Gastrocnemius medialis (tissue), 4 donors: ENCODE results near the gene OSBPL2. TPM values are rescaled to one million over a fixed set of nuclear protein-coding genes. Genes with fewer than 3 reads are reported as not detected.
A peak's percentile ranks its signal among the peaks of the same experiment; 100 is the strongest.

ENCODE experiments used
- ATAC-seq, 2 donors: fragments of 150-250 bp; one replicate each; pipeline ENCODE4 v1.9.1; 2016
- DNase-seq, 2 donors: peaks; one replicate each; pipeline ENCODE4 v3.0.0-alpha.2; 2019
- H3K27ac ChIP-seq, 4 donors: fragments of 200-600 bp; sonication (generic); 1 replicate in 1 of 4; 2 replicates in 3 of 4; pipeline ENCODE4 v1.5.1; 2016 to 2018; ENCODE audit warnings: mild to moderate bottlenecking in 2 of 4, moderate library complexity in 1 of 4
- H3K27me3 ChIP-seq, 3 donors: fragments of 200-600 bp; sonication (generic) in 2 of 3; 1 replicate in 1 of 3; 2 replicates in 2 of 3; pipeline versions ENCODE4 v1.5.1 to v1.6.0; 2016 to 2019; ENCODE audit warnings: mild to moderate bottlenecking in 1 of 3, moderate library complexity in 1 of 3
- H3K36me3 ChIP-seq, 2 donors: fragments of 200-600 bp; sonication (generic) in 1 of 2; one replicate each; pipeline ENCODE4 v1.5.1; 2017 to 2018
- H3K4me1 ChIP-seq, 2 donors: fragments of 200-600 bp; sonication (generic) in 1 of 2; one replicate each; pipeline ENCODE4 v1.5.1; 2016 to 2017; ENCODE audit warnings: mild to moderate bottlenecking in 2 of 2
- H3K4me3 ChIP-seq, 4 donors: fragments of 200-600 bp; sonication (generic) in 3 of 4; 1 replicate in 1 of 4; 2 replicates in 3 of 4; pipeline ENCODE4 v1.5.1; 2016 to 2019; ENCODE audit warnings: mild to moderate bottlenecking in 2 of 4
- H3K9me3 ChIP-seq, 3 donors: fragments of 200-600 bp; sonication (generic) in 2 of 3; 1 replicate in 1 of 3; 2 replicates in 2 of 3; pipeline ENCODE4 v1.5.1; 2016 to 2019
- CTCF ChIP-seq, 5 experiments: fragments of 450-650 bp in 3 of 5; fragments of 200-600 bp in 2 of 5; sonication (generic) in 2 of 5; IDR thresholded peaks in 4 of 5; conservative IDR thresholded peaks in 1 of 5; 1 replicate in 4 of 5; 2 replicates in 1 of 5; pipeline ENCODE4 v1.5.1; 2016 to 2019; ENCODE audit warnings: antibody characterized with exemption in 5 of 5, mild to moderate bottlenecking in 3 of 5, moderate library complexity in 3 of 5
- POLR2A ChIP-seq, 2 donors: fragments of 450-650 bp; IDR thresholded peaks; one replicate each; pipeline ENCODE4 v1.6.1; 2017; ENCODE audit warnings: antibody characterized with exemption in 2 of 2, mild to moderate bottlenecking in 2 of 2, moderate library complexity in 2 of 2
- in situ Hi-C, 4 donors: fragments of 200-750 bp; cut with MboI; loops; one replicate each; pipeline versions ENCODE4 v1.15.0 to v1.8.0; 2017; ENCODE audit warnings: low sequenced_read_pairs in 4 of 4
- intact Hi-C: fragments of 100-400 bp; cut with DNase I; formaldehyde crosslinking; loops from one replicate; pipeline ENCODE4 v1.15.1; 2023; ENCODE audit warnings: low total_unique reads
- total RNA-seq, 4 donors: library from RNA; depleted of rRNA; stranded (reverse); fragments of >200 nt; gene quantifications; one replicate each; pipeline versions ENCODE4 v1.1.0 to v1.2.3, GENCODE V29; 2016

OSBPL2 gene
- total RNA-seq, 4 donors from 2014 or later, result 15.8 to 26.4 (median 19.6) TPM

DNA sequence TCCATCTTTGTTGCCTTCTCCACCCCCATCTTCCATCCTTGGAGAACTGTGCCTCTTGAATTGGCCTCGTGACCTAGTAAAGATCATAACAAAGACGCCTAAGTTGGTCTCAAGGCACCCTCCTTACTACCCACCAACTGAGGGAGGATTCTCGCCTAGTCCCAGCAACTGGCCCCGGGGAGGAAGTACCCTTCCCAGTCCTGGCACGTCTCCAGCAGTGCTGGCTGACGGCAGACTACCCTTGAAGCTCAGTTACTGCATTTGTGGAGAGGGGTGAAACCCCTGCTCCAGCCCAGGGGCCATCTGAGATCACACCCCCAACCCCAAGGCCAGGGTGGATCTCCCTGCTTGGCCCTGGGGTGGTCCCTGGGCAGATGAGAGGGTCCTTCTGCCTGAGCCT is 2.1 kb upstream of the OSBPL2 start:
- Histone ChIP-seq H3K27me3 (no peaks in the 10 kb centered on the region), H3K36me3 (no peaks in the 10 kb centered on the region), H3K4me3 (no peak overlapping the region), H3K27ac (peak overlapping the region in 1 of 4 donors; percentile 12), H3K9me3 (no peaks in the 10 kb centered on the region), H3K4me1 (peaks cover 42 to 43% of the 10 kb centered on the region in 2 donors)
- in situ Hi-C loops, result no loop called here
- no peak for ATAC-seq
- DNase-seq, result no peak
- intact Hi-C loops, result loop anchor here (5.0 kb wide), 1 partner anchor 94 kb away; the partner anchor contains the start of genes PSMA7 and SS18L1
- TF ChIP-seq CTCF (IDR thresholded peaks at IDR 0.05 in 4 of 5, conservative IDR thresholded peaks at IDR 0.05 in 1 of 5) (no peak), POLR2A (IDR thresholded peaks at IDR 0.05) (no peak)

- Histone ChIP-seq H3K27ac (peak overlapping the region; percentile 73 to 87 (median 76)), H3K36me3 (no peaks in the 10 kb centered on the region), H3K27me3 (no peaks in the 10 kb centered on the region), H3K4me1 (peaks cover 46 to 48% of the 10 kb centered on the region in 2 donors), H3K4me3 (no peak overlapping the region), H3K9me3 (no peaks in the 10 kb centered on the region)
- intact Hi-C loops (loop anchor here (5.0 kb wide), 1 partner anchor 95 kb away; the partner anchor contains the start of genes PSMA7 and SS18L1), in situ Hi-C loops (no loop called here)
- no peak for TF ChIP-seq CTCF (IDR thresholded peaks at IDR 0.05 in 4 of 5, conservative IDR thresholded peaks at IDR 0.05 in 1 of 5)
- no peak for ATAC-seq
- DNase-seq, result no peak
Measured at GRCh38 chr20:62236766-62237513, 1.4 kb upstream of the OSBPL2 start.

- intact Hi-C loops, result loop anchor here (5.0 kb wide), 1 partner anchor 95 kb away; the partner anchor contains the start of genes PSMA7 and SS18L1
- Histone ChIP-seq H3K4me3 (peak overlapping the region in 3 of 4 donors; percentile 40 to 62 (median 51)), H3K27me3 (no peaks in the 10 kb centered on the region), H3K36me3 (no peaks in the 10 kb centered on the region), H3K4me1 (peaks cover 46 to 54% of the 10 kb centered on the region in 2 donors), H3K9me3 (no peaks in the 10 kb centered on the region), H3K27ac (peak overlapping the region; percentile 73 to 87 (median 76))
- DNase-seq (no peak), ATAC-seq (no peak)
- in situ Hi-C loops, result no loop called here
- TF ChIP-seq CTCF (IDR thresholded peaks at IDR 0.05 in 4 of 5, conservative IDR thresholded peaks at IDR 0.05 in 1 of 5) (no peak), POLR2A (IDR thresholded peaks at IDR 0.05) (no peak)
Measured at GRCh38 chr20:62237514-62237800, 864 bp upstream of the OSBPL2 start.

DNA sequence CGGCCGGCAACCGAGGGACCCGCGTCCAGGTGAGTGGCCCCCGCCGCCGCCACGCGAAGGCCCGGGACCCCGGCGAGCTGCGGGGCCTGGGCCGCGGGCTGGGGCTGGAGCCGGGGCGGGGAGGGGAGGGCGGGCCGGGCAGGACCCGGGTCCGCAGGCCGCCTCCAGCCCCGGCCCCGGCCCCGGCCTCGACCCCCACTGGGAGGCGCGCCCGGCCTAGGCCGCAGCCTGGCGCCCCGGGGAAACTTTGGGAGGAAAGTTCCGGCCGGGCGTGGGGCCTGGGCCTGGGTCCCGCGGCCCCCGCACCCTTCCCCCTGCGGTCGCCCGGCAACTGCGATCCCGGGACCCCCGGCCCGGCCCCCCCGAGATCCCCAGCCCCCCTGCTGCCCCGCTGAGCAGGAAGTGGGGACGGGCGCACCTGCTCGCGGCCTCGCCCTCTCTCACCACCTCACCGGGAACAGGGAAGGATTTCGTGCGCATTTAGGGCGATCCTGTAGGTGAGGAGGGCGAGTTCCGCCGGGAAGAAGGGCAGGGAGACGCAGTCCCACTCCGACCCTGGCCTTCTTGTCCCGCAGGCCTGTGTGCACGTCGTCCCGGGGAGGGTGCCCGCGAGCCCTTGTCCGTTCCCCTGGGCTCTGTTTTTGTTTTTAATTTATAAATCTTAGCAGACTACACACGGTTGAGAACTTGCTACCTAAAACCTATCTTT is 402 bp downstream of the OSBPL2 start:
- DNase-seq (no peak), ATAC-seq (peak; percentile 11 to 15)
- Histone ChIP-seq H3K4me1 (peaks cover 43 to 52% of the 10 kb centered on the region in 2 donors), H3K4me3 (peak overlapping the region; percentile 63 to 86 (median 74)), H3K9me3 (no peaks in the 10 kb centered on the region), H3K27me3 (no peaks in the 10 kb centered on the region), H3K27ac (peak overlapping the region; percentile 87 to 96 (median 92)), H3K36me3 (no peaks in the 10 kb centered on the region)
- TF ChIP-seq POLR2A (IDR thresholded peaks at IDR 0.05) (no peak), CTCF (IDR thresholded peaks at IDR 0.05 in 4 of 5, conservative IDR thresholded peaks at IDR 0.05 in 1 of 5) (peak in 1 of 5 experiments; percentile 10)
- intact Hi-C loops, result loop anchor here (1.0 to 5.0 kb wide), 3 partner anchors 56 to 116 kb away; partner anchors contain the start of genes LSM14B, PSMA7 and SS18L1
- in situ Hi-C loops, result no loop called here
